Activated CD4-positive, alpha-beta T cell treated with anti-CD3 and anti-CD28 coated beads, Interleukin-2, amount 10 ng/mL, durations not matched to agents 7 days and 5 days (primary cell): Measurements from ENCODE around the gene RORC. TPM values are rescaled to one million over a fixed set of nuclear protein-coding genes. Genes with fewer than 3 reads are reported as not detected.
"Not testable (repeated sequence)": the region's sequence is repeated elsewhere in the genome, so short reads cannot be mapped to it uniquely, and the experiment has no call there.

Source experiments
- CTCF ChIA-PET: fragments of 350-600 bp; sonication (Branson Sonifier 250); formaldehyde crosslinking; loops from one replicate; lab custom pipeline; 2021; ENCODE audit warnings: antibody characterized with exemption; lab: Charles Lee
- POLR2A ChIA-PET: fragments of 350-600 bp; sonication (Branson Sonifier 250); formaldehyde crosslinking; loops from one replicate; lab custom pipeline; 2021; ENCODE audit warnings: antibody characterized with exemption; lab: Charles Lee
- DNase-seq: peaks from one replicate; pipeline ENCODE4 v3.0.0-alpha.2; 2020
- H3K27ac Mint-ChIP-seq: one replicate; pipeline ENCODE4 v1.8.0; 2021; ENCODE audit warnings: mild to moderate bottlenecking, moderate library complexity, mixed read lengths
- H3K27me3 Mint-ChIP-seq: one replicate; pipeline ENCODE4 v1.8.0; 2021; ENCODE audit warnings: mixed read lengths
- H3K36me3 Mint-ChIP-seq: one replicate; pipeline ENCODE4 v1.8.0; 2021; ENCODE audit warnings: low read depth, mixed read lengths
- H3K4me1 Mint-ChIP-seq: one replicate; pipeline ENCODE4 v1.8.0; 2021; ENCODE audit warnings: mixed read lengths
- H3K4me3 Mint-ChIP-seq: one replicate; pipeline ENCODE4 v1.8.0; 2021; ENCODE audit warnings: mild to moderate bottlenecking, moderate library complexity, mixed read lengths
- H3K9me3 Mint-ChIP-seq: one replicate; pipeline ENCODE4 v1.8.0; 2021; ENCODE audit warnings: mixed read lengths
- total RNA-seq, 2 experiments: library from RNA; stranded (reverse); gene quantifications; one replicate each; pipeline ENCODE4 v1.2.3, GENCODE V29; 2021

The RORC gene
- total RNA-seq, 2 experiments from 2014 or later = 7.3 to 7.5 TPM

- Mint-ChIP-seq H3K27ac (no peak overlapping the region), H3K4me3 (no peak overlapping the region), H3K36me3 (no peaks in the 10 kb centered on the region), H3K9me3 (no peaks in the 10 kb centered on the region), H3K27me3 (no peaks in the 10 kb centered on the region), H3K4me1 (peaks cover 9% of the 10 kb centered on the region)
- POLR2A ChIA-PET = no interaction called here
- no peak for DNase-seq
- CTCF ChIA-PET = interaction anchor here (1.0 to 2.0 kb wide), 3 partner anchors 11 to 21 kb away, joined by 3 to 5 read pairs (median 5); no protein-coding TSS in a partner anchor
Observed at GRCh38 chr1:151799179-151800022, 32.2 kb downstream of the RORC start.

- Mint-ChIP-seq H3K36me3 (no peaks in the 10 kb centered on the region), H3K27ac (no peak overlapping the region), H3K4me1 (peaks cover 9% of the 10 kb centered on the region), H3K27me3 (no peaks in the 10 kb centered on the region), H3K4me3 (no peak overlapping the region), H3K9me3 (no peaks in the 10 kb centered on the region)
- DNase-seq = no peak
- ChIA-PET POLR2A (no interaction called here), CTCF (interaction anchor here (0.5 to 1.1 kb wide), 3 partner anchors 18 to 304 kb away, joined by 3 to 5 read pairs (median 3); no protein-coding TSS in a partner anchor)
Observed at GRCh38 chr1:151798571-151798970, 33.0 kb downstream of the RORC start.

GRCh38 chr1:151790940-151791651 is 40.5 kb downstream of the RORC start:
- peak overlapping the region; percentile 89 for H3K27ac Mint-ChIP-seq
- CTCF ChIA-PET = interaction anchor here (1.7 kb wide), 1 partner anchor 11 kb away, joined by 6 read pairs; no protein-coding TSS in a partner anchor
- peak; percentile 14 for DNase-seq

GRCh38 chr1:151790071-151790939 is 41.3 kb downstream of the RORC start, which contains the start of gene TDRKH:
Gene TDRKH (minus strand): TSS chr1:151790500. CDS start chr1:151783022, 7,478 bp downstream.
- Mint-ChIP-seq H3K4me3 (peak within 1 kb of the TSS; percentile 97), H3K36me3 (peaks cover 3% of the 10 kb centered on the region), H3K4me1 (peaks cover 30% of the 10 kb centered on the region), H3K27me3 (no peaks in the 10 kb centered on the region), H3K27ac (peak within 1 kb of the TSS; percentile 89), H3K9me3 (no peaks in the 10 kb centered on the region)
- POLR2A ChIA-PET = interaction anchor here (0.5 to 0.9 kb wide), 4 partner anchors 30 to 318 kb away, joined by 3 to 5 read pairs (median 4); no protein-coding TSS in a partner anchor
- CTCF ChIA-PET = interaction anchor here (0.8 to 1.7 kb wide), 7 partner anchors 10 to 72 kb away, joined by 3 to 6 read pairs (median 3); no protein-coding TSS in a partner anchor
- DNase-seq = peak; percentile 99

More at GRCh38 chr1:151790940-151791651, 40.5 kb downstream of the RORC start:
- Mint-ChIP-seq H3K4me3 (peak overlapping the region; percentile 97), H3K36me3 (peaks cover 3% of the 10 kb centered on the region), H3K4me1 (peaks cover 30% of the 10 kb centered on the region), H3K27me3 (no peaks in the 10 kb centered on the region), H3K9me3 (no peaks in the 10 kb centered on the region)
- POLR2A ChIA-PET = interaction anchor here (0.5 to 0.6 kb wide), 2 partner anchors 30 to 319 kb away, joined by 3 to 5 read pairs; no protein-coding TSS in a partner anchor

- POLR2A ChIA-PET = no interaction called here
- Mint-ChIP-seq H3K27ac (no peak overlapping the region), H3K9me3 (no peaks in the 10 kb centered on the region), H3K4me1 (peaks cover 30% of the 10 kb centered on the region), H3K36me3 (peaks cover 3% of the 10 kb centered on the region), H3K27me3 (no peaks in the 10 kb centered on the region), H3K4me3 (no peak overlapping the region)
- CTCF ChIA-PET = interaction anchor here (0.6 to 1.6 kb wide), 6 partner anchors 8 to 49 kb away, joined by 3 to 5 read pairs (median 3); no protein-coding TSS in a partner anchor
- no peak for DNase-seq
Observed at GRCh38 chr1:151787689-151788088, 43.9 kb downstream of the RORC start.

- Mint-ChIP-seq H3K36me3 (peaks cover 8% of the 10 kb centered on the region), H3K4me1 (peaks cover 5% of the 10 kb centered on the region), H3K4me3 (no peak overlapping the region), H3K27ac (no peak overlapping the region), H3K9me3 (no peaks in the 10 kb centered on the region), H3K27me3 (no peaks in the 10 kb centered on the region)
- POLR2A ChIA-PET = no interaction called here
- no peak for DNase-seq
- CTCF ChIA-PET = interaction anchor here (2.6 kb wide), 1 partner anchor 9 kb away, joined by 10 read pairs; no protein-coding TSS in a partner anchor
Observed at GRCh38 chr1:151783796-151784195, 47.8 kb downstream of the RORC start.

- Mint-ChIP-seq H3K9me3 (no peaks in the 10 kb centered on the region), H3K4me3 (no peak overlapping the region), H3K4me1 (peaks cover 3% of the 10 kb centered on the region), H3K27ac (no peak overlapping the region), H3K27me3 (no peaks in the 10 kb centered on the region), H3K36me3 (peaks cover 9% of the 10 kb centered on the region)
- DNase-seq = no peak
- CTCF ChIA-PET = interaction anchor here (0.7 to 1.0 kb wide), 2 partner anchors 39 to 46 kb away, joined by 3 read pairs; no protein-coding TSS in a partner anchor
- POLR2A ChIA-PET = no interaction called here
Observed at GRCh38 chr1:151782741-151783140, 48.9 kb downstream of the RORC start.

GRCh38 chr1:151782026-151782425 is 49.6 kb downstream of the RORC start:
- H3K36me3 Mint-ChIP-seq, H3K4me1 Mint-ChIP-seq, DNase-seq, H3K27me3 Mint-ChIP-seq, H3K4me3 Mint-ChIP-seq, H3K27ac Mint-ChIP-seq, H3K9me3 Mint-ChIP-seq, POLR2A ChIA-PET, CTCF ChIA-PET: not testable (repeated sequence)

- CTCF ChIA-PET = interaction anchor here (0.6 to 2.1 kb wide), 5 partner anchors 9 to 233 kb away, joined by 3 to 6 read pairs (median 4); partner anchors contain the start of gene TDRKH
- H3K27me3 Mint-ChIP-seq, POLR2A ChIA-PET, H3K27ac Mint-ChIP-seq, H3K9me3 Mint-ChIP-seq, H3K4me3 Mint-ChIP-seq, DNase-seq, H3K4me1 Mint-ChIP-seq: not testable (repeated sequence)
- H3K36me3 Mint-ChIP-seq = peaks cover 13% of the 10 kb centered on the region
Observed at GRCh38 chr1:151780736-151781135, 50.9 kb downstream of the RORC start.

- Mint-ChIP-seq H3K27me3 (no peaks in the 10 kb centered on the region), H3K9me3 (no peaks in the 10 kb centered on the region), H3K36me3 (peaks cover 19% of the 10 kb centered on the region), H3K27ac (no peak overlapping the region), H3K4me1 (peaks cover 3% of the 10 kb centered on the region), H3K4me3 (no peak overlapping the region)
- DNase-seq = no peak
- CTCF ChIA-PET = interaction anchor here (0.7 to 2.1 kb wide), 4 partner anchors 8 to 21 kb away, joined by 3 to 6 read pairs (median 3); partner anchors contain the start of gene TDRKH
- POLR2A ChIA-PET = no interaction called here
Observed at GRCh38 chr1:151779852-151780251, 51.8 kb downstream of the RORC start.

- Mint-ChIP-seq H3K36me3 (peaks cover 19% of the 10 kb centered on the region), H3K4me3 (no peak overlapping the region), H3K27ac (no peak overlapping the region), H3K4me1 (peaks cover 3% of the 10 kb centered on the region), H3K27me3 (no peaks in the 10 kb centered on the region), H3K9me3 (no peaks in the 10 kb centered on the region)
- ChIA-PET CTCF (interaction anchor here (0.6 to 0.7 kb wide), 2 partner anchors 55 to 232 kb away, joined by 3 read pairs; no protein-coding TSS in a partner anchor), POLR2A (no interaction called here)
- no peak for DNase-seq
Observed at GRCh38 chr1:151777317-151777716, 54.3 kb downstream of the RORC start.
